ENCODE results near the gene HEMK1. TPM values are rescaled to one million over a fixed set of nuclear protein-coding genes. Genes with fewer than 3 reads are reported as not detected.

The HEMK1 gene, protein sequence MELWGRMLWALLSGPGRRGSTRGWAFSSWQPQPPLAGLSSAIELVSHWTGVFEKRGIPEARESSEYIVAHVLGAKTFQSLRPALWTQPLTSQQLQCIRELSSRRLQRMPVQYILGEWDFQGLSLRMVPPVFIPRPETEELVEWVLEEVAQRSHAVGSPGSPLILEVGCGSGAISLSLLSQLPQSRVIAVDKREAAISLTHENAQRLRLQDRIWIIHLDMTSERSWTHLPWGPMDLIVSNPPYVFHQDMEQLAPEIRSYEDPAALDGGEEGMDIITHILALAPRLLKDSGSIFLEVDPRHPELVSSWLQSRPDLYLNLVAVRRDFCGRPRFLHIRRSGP
- 13.3 and 16.6 TPM in 2 replicates for total RNA-seq

DNA sequence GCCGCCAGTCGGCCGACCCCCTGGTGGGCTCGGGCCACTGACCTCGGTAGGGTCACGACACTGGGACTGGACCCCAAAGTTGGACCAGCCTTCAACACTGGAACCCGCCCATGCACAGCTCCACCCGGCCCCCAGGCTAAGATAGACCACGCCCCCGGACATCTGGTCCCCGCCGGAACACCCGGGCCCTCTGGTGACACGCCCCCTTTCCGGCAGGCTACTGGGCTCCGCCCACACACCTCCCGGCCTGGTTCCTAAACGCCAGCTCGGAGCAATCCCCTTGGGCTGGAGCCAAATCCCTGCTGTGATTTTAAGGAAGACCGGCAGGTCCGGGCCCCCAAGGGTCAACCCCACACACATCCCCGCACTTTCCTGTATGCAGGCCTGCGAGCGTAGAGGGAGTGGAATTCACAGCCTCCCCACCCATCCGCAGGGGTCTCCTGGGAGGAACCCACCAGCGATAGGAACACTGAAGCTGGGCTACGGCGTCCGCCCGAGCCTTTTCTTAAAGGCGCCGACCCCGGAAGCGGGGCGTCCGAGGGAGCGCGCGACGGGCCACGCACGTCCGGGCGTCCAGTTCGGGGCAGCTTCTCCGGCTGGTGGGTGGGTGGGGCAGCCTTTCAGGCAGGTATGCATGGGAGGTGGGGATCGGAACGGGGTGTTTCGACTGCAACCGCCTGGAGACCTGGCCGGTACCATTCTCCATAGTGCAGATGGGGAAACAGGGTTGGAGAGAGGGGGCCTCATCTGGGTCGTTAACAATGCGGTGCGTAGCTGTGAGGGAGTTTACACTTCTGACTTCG, at the start of gene HEMK1:
TSS of gene HEMK1 (plus strand) at position 576 of the 803 bp plus-strand sequence. CDS start 1,583 bp downstream, outside the sequence.

DNA sequence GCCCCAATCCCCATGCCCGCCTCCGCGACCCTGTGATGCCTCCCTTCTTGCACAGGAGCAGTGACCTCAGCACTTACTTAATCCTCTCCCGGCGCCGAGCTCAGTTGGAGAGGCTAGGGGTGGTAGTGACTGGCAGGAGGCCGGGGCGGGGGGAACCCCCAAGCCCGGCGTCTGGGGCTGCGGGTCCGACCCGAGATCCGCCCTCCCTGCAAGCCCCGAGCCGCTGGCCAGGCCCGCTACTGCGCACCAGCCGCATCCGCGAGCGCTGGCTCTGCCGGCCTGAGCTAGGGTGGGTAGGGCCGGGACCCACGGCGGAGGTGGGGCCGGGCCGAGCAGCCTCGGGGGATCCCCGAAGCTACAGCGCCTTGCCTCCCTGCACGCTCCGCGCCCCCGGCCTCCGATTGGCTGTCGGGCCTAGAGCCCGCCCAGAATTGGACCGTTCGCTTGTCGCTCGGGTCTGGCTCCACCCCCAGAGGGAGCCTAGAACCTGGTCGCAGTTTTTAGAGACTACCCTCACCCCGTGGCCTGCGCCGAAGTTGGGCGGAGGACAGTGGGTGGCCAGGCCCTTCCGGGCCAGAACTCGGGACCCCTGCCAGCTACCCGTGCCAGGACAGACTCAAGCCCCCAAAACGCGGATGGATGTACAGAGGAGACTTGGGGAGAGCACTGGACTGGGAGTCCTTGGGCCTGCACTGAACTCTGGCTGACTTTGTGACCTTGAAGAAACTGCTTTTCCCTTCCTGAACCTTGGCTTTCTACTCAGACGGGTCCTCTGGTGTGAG, 1.7 kb upstream of the HEMK1 start, which contains the start of gene C3orf18:
TSS of gene C3orf18 (minus strand) at position 362 of the 782 bp plus-strand sequence. CDS start 2,048 bp downstream, outside the sequence.

DNA sequence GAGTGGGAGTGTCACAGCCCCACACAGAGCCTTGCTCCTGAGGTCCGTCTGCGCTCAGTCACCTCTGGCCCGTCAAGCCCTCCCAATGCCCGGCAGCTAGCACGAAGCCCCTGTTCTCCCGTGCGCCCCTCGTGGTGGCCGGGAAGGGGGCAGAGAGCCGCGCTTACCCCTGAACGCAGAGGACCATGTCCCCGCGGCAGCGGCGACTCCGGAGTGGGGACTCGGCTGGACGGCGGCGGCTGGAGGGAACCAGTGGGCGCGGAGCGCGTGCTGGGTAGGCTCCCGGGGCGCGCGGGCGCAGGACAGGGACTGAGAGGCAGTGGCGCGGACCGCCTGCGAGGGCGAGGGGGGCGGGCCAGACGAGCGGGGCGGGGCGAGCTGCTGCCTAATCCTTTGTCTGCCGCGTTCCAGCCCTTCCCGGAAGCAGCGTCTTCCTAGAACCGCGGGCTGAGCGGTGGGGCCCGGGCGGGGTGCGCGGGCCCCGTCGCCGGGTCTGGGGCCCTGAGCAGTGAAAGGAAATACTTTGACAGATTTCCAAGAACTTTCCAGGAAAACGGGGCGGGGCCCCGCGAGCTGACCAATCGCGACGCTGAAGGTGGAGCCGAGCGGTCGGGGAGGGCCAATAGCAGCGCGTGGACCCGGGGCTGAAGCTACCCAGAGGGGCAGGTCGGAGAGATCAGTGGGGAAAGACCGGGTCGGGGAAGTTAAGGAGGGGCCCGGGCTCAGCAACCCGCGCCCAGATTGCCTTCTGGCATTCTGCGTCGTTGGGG, 42.3 kb downstream of the HEMK1 start, which contains the start of gene CISH:
TSS of gene CISH (minus strand) at position 311 of the 770 bp plus-strand sequence. CDS start at position 187, 124 bp downstream.

DNA sequence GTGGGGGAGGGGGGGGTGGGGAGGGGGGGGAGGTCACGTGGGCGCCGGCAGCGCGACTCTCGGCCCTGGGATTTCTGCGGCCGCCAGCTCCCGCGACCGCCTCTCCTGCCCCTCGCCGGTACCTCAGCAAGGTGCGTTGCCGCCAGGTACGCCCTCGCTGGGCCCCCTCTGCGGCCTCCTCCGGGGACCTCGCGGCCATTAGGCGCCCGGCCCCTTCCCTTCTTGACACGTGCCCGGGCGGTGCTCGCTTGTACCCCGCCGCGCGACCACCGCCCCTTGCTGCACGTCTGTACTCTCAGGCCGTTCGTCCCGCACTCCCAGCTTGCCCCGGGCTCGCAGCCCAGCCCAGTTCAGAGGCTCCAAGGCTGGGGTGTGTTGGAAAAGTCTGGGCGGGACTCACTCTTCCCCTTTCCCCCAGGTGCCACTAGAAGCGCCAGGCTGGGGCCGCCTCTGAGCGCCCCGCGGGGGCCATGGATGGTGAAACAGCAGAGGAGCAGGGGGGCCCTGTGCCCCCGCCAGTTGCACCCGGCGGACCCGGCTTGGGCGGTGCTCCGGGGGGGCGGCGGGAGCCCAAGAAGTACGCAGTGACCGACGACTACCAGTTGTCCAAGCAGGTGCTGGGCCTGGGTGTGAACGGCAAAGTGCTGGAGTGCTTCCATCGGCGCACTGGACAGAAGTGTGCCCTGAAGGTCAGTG, 47.9 kb downstream of the HEMK1 start, which contains the start of gene MAPKAPK3:
TSS of gene MAPKAPK3 (plus strand) at position 56 of the 696 bp plus-strand sequence. CDS start at position 471, 415 bp downstream.

Other genes starting within 250 kb of the HEMK1 start
- gene HYAL2, start 246.8 kb upstream of the HEMK1 start, total RNA-seq: 35.0 and 37.5 TPM in 2 replicates
- gene TUSC2, start 241.3 kb upstream of the HEMK1 start, total RNA-seq: 13.8 and 15.9 TPM in 2 replicates
- 30.8 and 37.2 TPM in 2 replicates for gene RASSF1, start 228.7 kb upstream of the HEMK1 start, total RNA-seq
- gene ZMYND10, start 223.8 kb upstream of the HEMK1 start, total RNA-seq: 0.65 and 2.1 TPM in 2 replicates
- gene NPRL2, start 218.7 kb upstream of the HEMK1 start, total RNA-seq: 19.1 TPM in 2 replicates
- gene CYB561D2, start 218.7 kb upstream of the HEMK1 start, total RNA-seq: 19.1 and 21.9 TPM in 2 replicates
- gene TMEM115, start 210.0 kb upstream of the HEMK1 start, total RNA-seq: 70.3 and 75.8 TPM in 2 replicates
- gene CACNA2D2, start 65.9 kb upstream of the HEMK1 start, total RNA-seq: 0.12 TPM in 1 of 2 replicates, not detected in the other
- gene C3orf18, start 1.8 kb upstream of the HEMK1 start, total RNA-seq: 28.6 and 35.6 TPM in 2 replicates
- gene CISH, start 42.3 kb downstream of the HEMK1 start, total RNA-seq: 1.3 and 2.3 TPM in 2 replicates
- 54.0 and 61.0 TPM in 2 replicates for gene MAPKAPK3, start 47.6 kb downstream of the HEMK1 start, total RNA-seq
- gene DOCK3, start 105.4 kb downstream of the HEMK1 start, total RNA-seq: 0.16 and 0.24 TPM in 2 replicates

All from hair follicle dermal papilla cell (primary cell).